Neuronal stem cell (in vitro differentiated cells): Measurements from ENCODE around the gene TAF11L6. TPM values are rescaled to one million over a fixed set of nuclear protein-coding genes. Genes with fewer than 3 reads are reported as not detected.
"Not testable (repeated sequence)": the region's sequence is repeated elsewhere in the genome, so short reads cannot be mapped to it uniquely, and the experiment has no call there.

Experiments
- DNase-seq: peaks from one replicate; pipeline ENCODE4 v3.0.0-alpha.2; 2013; ENCODE audit warnings: low spot score
- H2AFZ ChIP-seq: one replicate; pipeline ENCODE4 v1.6.1; 2013; ENCODE audit warnings: mild to moderate bottlenecking, low read length, inconsistent platforms
- H2AK5ac ChIP-seq: 2 replicates; pipeline ENCODE4 v1.6.1; 2013; ENCODE audit warnings: low read depth, mild to moderate bottlenecking, inconsistent platforms, low read length, moderate library complexity, mixed read lengths
- H2BK120ac ChIP-seq: 2 replicates; pipeline ENCODE4 v1.6.1; 2013; ENCODE audit warnings: low read depth, mild to moderate bottlenecking, inconsistent platforms, low read length, moderate library complexity, mixed read lengths
- H2BK12ac ChIP-seq: one replicate; pipeline ENCODE4 v1.6.1; 2013; ENCODE audit warnings: low read length, inconsistent platforms
- H2BK15ac ChIP-seq: 2 replicates; pipeline ENCODE4 v1.6.1; 2013; ENCODE audit warnings: mild to moderate bottlenecking, low read length, inconsistent platforms, mixed read lengths
- H2BK5ac ChIP-seq: one replicate; pipeline ENCODE4 v1.6.1; 2013; ENCODE audit warnings: inconsistent platforms, mild to moderate bottlenecking, low read length, moderate library complexity
- H3K14ac ChIP-seq: one replicate; pipeline ENCODE4 v1.6.1; 2013; ENCODE audit warnings: low read length, inconsistent platforms
- H3K18ac ChIP-seq: 2 replicates; pipeline ENCODE4 v1.6.1; 2013; ENCODE audit warnings: low read length, inconsistent platforms
- H3K23ac ChIP-seq: 2 replicates; pipeline ENCODE4 v1.6.1; 2013; ENCODE audit warnings: low read depth, mild to moderate bottlenecking, mixed read lengths, low read length, inconsistent platforms; ENCODE audit not compliant: poor library complexity
- H3K27ac ChIP-seq: replicated peaks from 3 replicates; pipeline ENCODE4 v1.5.1; 2013; ENCODE audit warnings: low read length, inconsistent platforms
- H3K27me3 ChIP-seq, 3 experiments: 2 replicates each; pipeline ENCODE4 v1.6.1; 2013; ENCODE audit warnings: low read length in 3 of 3, mild to moderate bottlenecking in 2 of 3, inconsistent platforms in 1 of 3, low read depth in 1 of 3, mixed read lengths in 1 of 3, moderate library complexity in 1 of 3; ENCODE audit not compliant: control insufficient read depth in 3 of 3, insufficient read depth in 3 of 3
- H3K36me3 ChIP-seq, 2 donors: replicated peaks in 1 of 2; 2 replicates each; pipeline ENCODE4 v1.6.1; 2013; ENCODE audit warnings: low read length in 2 of 2; ENCODE audit not compliant: control insufficient read depth in 2 of 2, insufficient read depth in 2 of 2
- H3K4ac ChIP-seq: 2 replicates; pipeline ENCODE4 v1.6.1; 2013; ENCODE audit warnings: inconsistent platforms, mild to moderate bottlenecking, low read length, moderate library complexity
- H3K4me1 ChIP-seq, 2 donors: 1 replicate in 1 of 2; 2 replicates in 1 of 2; pipeline ENCODE4 v1.6.1; 2013; ENCODE audit warnings: low read length in 2 of 2, low read depth in 1 of 2; ENCODE audit not compliant: control insufficient read depth in 2 of 2, insufficient read depth in 1 of 2
- H3K4me2 ChIP-seq: one replicate; pipeline ENCODE4 v1.6.1; 2013; ENCODE audit warnings: mild to moderate bottlenecking, low read length, inconsistent platforms; ENCODE audit not compliant: insufficient read depth, poor library complexity, severe bottlenecking
- H3K4me3 ChIP-seq, 2 donors: 2 replicates each; pipeline ENCODE4 v1.5.1; 2013; ENCODE audit warnings: low read length in 2 of 2, mild to moderate bottlenecking in 2 of 2, inconsistent platforms in 1 of 2, moderate library complexity in 1 of 2
- H3K79me1 ChIP-seq: one replicate; pipeline ENCODE4 v1.6.1; 2013; ENCODE audit warnings: low read depth, mild to moderate bottlenecking, inconsistent platforms, low read length, moderate library complexity
- H3K9ac ChIP-seq: one replicate; pipeline ENCODE4 v1.6.1; 2013; ENCODE audit warnings: mild to moderate bottlenecking, low read depth, low read length, inconsistent platforms; ENCODE audit not compliant: poor library complexity
- H3K9me3 ChIP-seq, 2 donors: replicated peaks in 1 of 2; 2 replicates each; pipeline versions ENCODE3 to v1.6.1; 2013; ENCODE audit warnings: low read length in 2 of 2, mild to moderate bottlenecking in 2 of 2, inconsistent platforms in 1 of 2, low read depth in 1 of 2, mixed read lengths in 1 of 2, moderate library complexity in 1 of 2; ENCODE audit not compliant: control insufficient read depth in 2 of 2, insufficient read depth in 1 of 2
- H4K8ac ChIP-seq: one replicate; pipeline ENCODE4 v1.6.1; 2013; ENCODE audit warnings: low read depth, mild to moderate bottlenecking, inconsistent platforms, low read length, moderate library complexity
- H4K91ac ChIP-seq: one replicate; pipeline ENCODE4 v1.6.1; 2013; ENCODE audit warnings: low read length, low read depth, mild to moderate bottlenecking, inconsistent platforms; ENCODE audit not compliant: poor library complexity
- WGBS, 2 donors: extraction: QIAGEN DNeasy Blood & Tissue Kit; methylation state at CpG; one replicate each; pipeline ENCODE4 v1.1.7; 2013; ENCODE audit warnings: missing lambda C conversion rate in 2 of 2, mixed read lengths in 1 of 2; ENCODE audit not compliant: insufficient read length in 2 of 2, insufficient replicate concordance in 1 of 2; ENCODE audit errors: extremely low coverage in 2 of 2; 5-methylcytosine and 5-hydroxymethylcytosine counted together
- polyA plus RNA-seq, 2 experiments: library from polyadenylated mRNA; stranded (reverse); fragments of 200-250 nt; gene quantifications; one replicate each; pipeline ENCODE4 v1.2.3, GENCODE V29; 2013

TAF11L6 gene
- polyA plus RNA-seq (2013, experiment 1 of 2), result not detected
- polyA plus RNA-seq (2013, experiment 2 of 2), result not detected

- not testable (repeated sequence) for DNase-seq, H3K4ac ChIP-seq, H3K27ac ChIP-seq, H2BK15ac ChIP-seq, H3K79me1 ChIP-seq, H3K18ac ChIP-seq, H3K9ac ChIP-seq, H3K4me3 ChIP-seq, H2BK120ac ChIP-seq, H2AK5ac ChIP-seq, H2BK5ac ChIP-seq, H3K36me3 ChIP-seq, H3K4me2 ChIP-seq, H4K91ac ChIP-seq, H4K8ac ChIP-seq, H2BK12ac ChIP-seq, H3K4me1 ChIP-seq, H3K9me3 ChIP-seq, H2AFZ ChIP-seq, H3K27me3 ChIP-seq, H3K23ac ChIP-seq, H3K14ac ChIP-seq
- WGBS, 2 donors, result no CpG with 5 or more reads among the region's 15 CpGs
Measured at GRCh38 chr5:17528369-17528768, at the start of gene TAF11L6. Gene TAF11L6 (plus strand): TSS chr5:17528669.

GRCh38 chr5:17481378-17481777, 47.1 kb upstream of the TAF11L6 start:
- Histone ChIP-seq H3K4me2 (no peak overlapping the region), H3K27me3 (no peaks in the 10 kb centered on the region), H3K79me1 (no peaks in the 10 kb centered on the region), H3K4ac (no peak overlapping the region), H3K9ac (no peak overlapping the region), H2AK5ac (no peak overlapping the region), H2BK12ac (no peak overlapping the region), H3K36me3 (no peaks in the 10 kb centered on the region), H4K91ac (no peak overlapping the region), H3K9me3 (no peaks in the 10 kb centered on the region), H3K18ac (no peak overlapping the region), H2BK5ac (no peak overlapping the region), H2AFZ (no peak overlapping the region), H2BK120ac (no peak overlapping the region), H3K23ac (no peak overlapping the region), H2BK15ac (no peak overlapping the region), H3K27ac (no peak overlapping the region), H3K14ac (no peak overlapping the region), H3K4me1 (peaks cover 0 to 3% of the 10 kb centered on the region in 2 donors), H3K4me3 (no peak overlapping the region), H4K8ac (no peak overlapping the region)
- no peak for DNase-seq
- WGBS, 2 donors, result no CpG with 5 or more reads among the region's 4 CpGs

- H2BK120ac ChIP-seq, result no peak overlapping the region
- no peak overlapping the region for H2BK15ac ChIP-seq
- H3K4ac ChIP-seq, result no peak overlapping the region
- no peak overlapping the region for H2AFZ ChIP-seq
- H2BK5ac ChIP-seq, result no peak overlapping the region
- no peaks in the 10 kb centered on the region for H3K9me3 ChIP-seq
- no peak overlapping the region for H2BK12ac ChIP-seq
- H3K27ac ChIP-seq, result no peak overlapping the region
- no peaks in the 10 kb centered on the region for H3K79me1 ChIP-seq
- no peak overlapping the region for H4K8ac ChIP-seq
- H3K36me3 ChIP-seq, result no peaks in the 10 kb centered on the region
- no peak overlapping the region for H3K9ac ChIP-seq
- no peak overlapping the region for H3K18ac ChIP-seq
- no peak overlapping the region for H3K14ac ChIP-seq
- no peak overlapping the region for H3K23ac ChIP-seq
- peaks cover 0 to 3% of the 10 kb centered on the region in 2 donors for H3K4me1 ChIP-seq
- DNase-seq, result no peak
- WGBS, 2 donors, result no CpG with 5 or more reads among the region's 2 CpGs
- H3K4me2 ChIP-seq, result no peak overlapping the region
- no peak overlapping the region for H2AK5ac ChIP-seq
- H3K4me3 ChIP-seq, result no peak overlapping the region
- H4K91ac ChIP-seq, result no peak overlapping the region
- H3K27me3 ChIP-seq, result no peaks in the 10 kb centered on the region
Measured at GRCh38 chr5:17482790-17483189, 45.7 kb upstream of the TAF11L6 start.

GRCh38 chr5:17486464-17487173, 41.9 kb upstream of the TAF11L6 start:
- not testable (repeated sequence) for H4K8ac ChIP-seq, H3K9ac ChIP-seq, H3K27me3 ChIP-seq, H3K9me3 ChIP-seq, H3K14ac ChIP-seq, H2AK5ac ChIP-seq, H3K4ac ChIP-seq, H3K36me3 ChIP-seq, H3K4me3 ChIP-seq, H2BK15ac ChIP-seq, H2BK5ac ChIP-seq, H3K4me1 ChIP-seq, H4K91ac ChIP-seq, H2BK12ac ChIP-seq, H3K18ac ChIP-seq, H3K23ac ChIP-seq, DNase-seq, H3K79me1 ChIP-seq, H2AFZ ChIP-seq, H3K27ac ChIP-seq, H3K4me2 ChIP-seq, H2BK120ac ChIP-seq
- no CpG with 5 or more reads among the region's 10 CpGs for WGBS, 2 donors
